ENCODE measurements around the gene TSPAN17.

DNA sequence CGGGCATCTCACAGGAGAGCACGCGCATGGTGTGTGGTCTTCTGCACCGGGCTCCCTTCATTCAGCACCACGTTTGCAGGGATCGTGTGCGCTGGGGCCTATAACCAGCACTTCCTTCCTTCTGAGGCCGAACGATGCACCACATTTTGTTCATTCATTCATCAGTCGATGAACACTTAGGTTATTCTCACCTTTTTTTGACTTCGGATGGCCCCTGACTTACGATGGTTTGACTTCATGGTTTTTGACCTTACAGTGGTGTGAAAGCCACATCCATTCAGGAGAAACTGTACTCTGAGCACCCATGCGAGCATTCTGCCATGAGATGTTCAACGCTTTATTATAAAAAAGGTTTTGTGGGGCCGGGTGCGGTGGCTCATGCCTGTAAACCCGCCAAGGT is 27.5 kb downstream of the TSPAN17 start:
- TF ChIP-seq CTCF (IDR thresholded peaks at IDR 0.05) (no peak), POLR2A (IDR thresholded peaks at IDR 0.05) (no peak)

Data from esophagus squamous epithelium (tissue), 4 donors.